Thyroid gland (tissue), 4 donors: Measurements from ENCODE around the gene MAMLD1.

Experiments
- POLR2A ChIP-seq, 2 donors: fragments of 450-650 bp; IDR thresholded peaks; one replicate each; pipeline ENCODE4 v1.6.1; 2017; ENCODE audit warnings: antibody characterized with exemption in 2 of 2, mild to moderate bottlenecking in 2 of 2, moderate library complexity in 1 of 2
- TF ChIP-seq, protein P1 (sequence below), 6 experiments: fragments of 200-600 bp in 3 of 6; fragments of 450-650 bp in 3 of 6; sonication (generic) in 3 of 6; IDR thresholded peaks; one replicate each; pipeline ENCODE4 v1.5.1; 2016 to 2019; ENCODE audit warnings: antibody characterized with exemption in 6 of 6, mild to moderate bottlenecking in 2 of 6, inconsistent platforms in 1 of 6, moderate library complexity in 1 of 6

DNA sequence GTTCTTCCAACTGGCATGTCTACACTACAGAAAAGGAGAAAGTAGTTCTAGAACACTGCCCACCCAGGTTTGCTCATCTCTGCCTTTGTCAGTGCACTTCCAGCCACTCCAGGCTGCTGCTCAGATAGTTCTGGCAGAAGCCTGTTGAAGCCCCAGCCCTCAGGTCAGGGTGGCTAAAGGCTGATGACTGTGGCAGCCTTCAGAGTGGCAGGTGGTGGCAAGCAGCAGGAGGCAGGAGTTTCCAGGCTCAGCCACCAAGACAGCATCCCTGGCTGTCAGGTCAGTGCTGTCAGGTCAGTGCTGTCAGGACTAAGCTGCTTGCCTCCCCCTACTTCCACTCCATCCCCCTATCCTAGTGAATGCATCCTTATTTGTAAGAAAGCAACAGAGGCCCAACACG, 100.4 kb downstream of the MAMLD1 start:
- TF ChIP-seq, protein P1, sequence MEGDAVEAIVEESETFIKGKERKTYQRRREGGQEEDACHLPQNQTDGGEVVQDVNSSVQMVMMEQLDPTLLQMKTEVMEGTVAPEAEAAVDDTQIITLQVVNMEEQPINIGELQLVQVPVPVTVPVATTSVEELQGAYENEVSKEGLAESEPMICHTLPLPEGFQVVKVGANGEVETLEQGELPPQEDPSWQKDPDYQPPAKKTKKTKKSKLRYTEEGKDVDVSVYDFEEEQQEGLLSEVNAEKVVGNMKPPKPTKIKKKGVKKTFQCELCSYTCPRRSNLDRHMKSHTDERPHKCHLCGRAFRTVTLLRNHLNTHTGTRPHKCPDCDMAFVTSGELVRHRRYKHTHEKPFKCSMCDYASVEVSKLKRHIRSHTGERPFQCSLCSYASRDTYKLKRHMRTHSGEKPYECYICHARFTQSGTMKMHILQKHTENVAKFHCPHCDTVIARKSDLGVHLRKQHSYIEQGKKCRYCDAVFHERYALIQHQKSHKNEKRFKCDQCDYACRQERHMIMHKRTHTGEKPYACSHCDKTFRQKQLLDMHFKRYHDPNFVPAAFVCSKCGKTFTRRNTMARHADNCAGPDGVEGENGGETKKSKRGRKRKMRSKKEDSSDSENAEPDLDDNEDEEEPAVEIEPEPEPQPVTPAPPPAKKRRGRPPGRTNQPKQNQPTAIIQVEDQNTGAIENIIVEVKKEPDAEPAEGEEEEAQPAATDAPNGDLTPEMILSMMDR (IDR thresholded peaks at IDR 0.05) = no peak
- TF ChIP-seq POLR2A (IDR thresholded peaks at IDR 0.05) = no peak
